Posterior vena cava (tissue), 2 donors: ENCODE measurements around the gene MYMK. TPM values are rescaled to one million over a fixed set of nuclear protein-coding genes. Genes with fewer than 3 reads are reported as not detected.
"Not testable (repeated sequence)": the region's sequence is repeated elsewhere in the genome, so short reads cannot be mapped to it uniquely, and the experiment has no call there.

Experiments used
- DNase-seq: peaks from one replicate; pipeline ENCODE4 v3.0.0-alpha.2; 2020; ENCODE audit warnings: low spot score
- intact Hi-C, 2 donors: fragments of 100-400 bp; cut with DNase I; formaldehyde crosslinking; loops; one replicate each; pipeline versions ENCODE4 v1.14.1 to v1.14.2; 2022 to 2023
- long read RNA-seq, 2 donors: library from polyadenylated mRNA; unstranded; transcript quantifications; one replicate each; pipeline ENCODE4 v2.0.0, GENCODE V29; 2020 to 2021
- total RNA-seq, 2 donors: library from RNA; stranded (reverse); fragmentation: NEBNext Ultra II Directional; extraction: Animal tissue kit (Norgen Biotek cat#: 25700); gene quantifications; one replicate each; pipeline ENCODE4 v1.2.1, GENCODE V29; 2021
- donor health status: DM: yes; HTN: yes; CAD: no.
- donor health status: DM: yes; HTN: yes; CAD: no.

The MYMK gene, protein sequence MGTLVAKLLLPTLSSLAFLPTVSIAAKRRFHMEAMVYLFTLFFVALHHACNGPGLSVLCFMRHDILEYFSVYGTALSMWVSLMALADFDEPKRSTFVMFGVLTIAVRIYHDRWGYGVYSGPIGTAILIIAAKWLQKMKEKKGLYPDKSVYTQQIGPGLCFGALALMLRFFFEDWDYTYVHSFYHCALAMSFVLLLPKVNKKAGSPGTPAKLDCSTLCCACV
- total RNA-seq: not detected
- long read RNA-seq, donor 1: 0 reads
- long read RNA-seq, donor 2: 0 reads

DNA sequence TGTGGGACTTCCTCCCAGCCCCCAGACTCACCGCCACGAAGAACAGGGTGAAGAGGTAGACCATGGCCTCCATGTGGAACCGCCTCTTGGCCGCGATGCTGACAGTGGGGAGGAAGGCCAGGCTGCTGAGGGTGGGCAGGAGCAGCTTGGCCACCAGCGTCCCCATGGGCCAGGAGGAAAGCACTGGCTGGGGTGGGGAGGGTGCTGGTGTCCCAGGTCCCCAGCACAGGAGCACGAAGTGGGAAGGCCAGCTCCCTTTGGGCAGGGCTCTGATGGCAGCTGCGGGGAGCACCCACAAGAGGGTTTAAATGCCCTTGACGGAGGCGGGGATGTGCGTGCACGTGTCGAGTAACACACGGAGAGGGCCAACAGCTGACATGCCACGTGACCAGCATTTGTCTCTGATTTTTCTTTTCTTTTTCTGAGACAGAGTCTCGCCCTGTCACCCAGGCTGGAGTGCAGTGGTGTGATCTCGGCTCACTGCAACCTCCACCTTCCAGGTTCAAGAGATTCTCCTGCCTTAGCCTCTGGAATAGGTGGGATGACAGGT is at the start of gene MYMK:
TSS of gene MYMK (minus strand) at position 281 of the 550 bp plus-strand sequence. CDS start at position 166, 115 bp downstream.
- intact Hi-C loops: no loop called here
- DNase-seq: no peak

DNA sequence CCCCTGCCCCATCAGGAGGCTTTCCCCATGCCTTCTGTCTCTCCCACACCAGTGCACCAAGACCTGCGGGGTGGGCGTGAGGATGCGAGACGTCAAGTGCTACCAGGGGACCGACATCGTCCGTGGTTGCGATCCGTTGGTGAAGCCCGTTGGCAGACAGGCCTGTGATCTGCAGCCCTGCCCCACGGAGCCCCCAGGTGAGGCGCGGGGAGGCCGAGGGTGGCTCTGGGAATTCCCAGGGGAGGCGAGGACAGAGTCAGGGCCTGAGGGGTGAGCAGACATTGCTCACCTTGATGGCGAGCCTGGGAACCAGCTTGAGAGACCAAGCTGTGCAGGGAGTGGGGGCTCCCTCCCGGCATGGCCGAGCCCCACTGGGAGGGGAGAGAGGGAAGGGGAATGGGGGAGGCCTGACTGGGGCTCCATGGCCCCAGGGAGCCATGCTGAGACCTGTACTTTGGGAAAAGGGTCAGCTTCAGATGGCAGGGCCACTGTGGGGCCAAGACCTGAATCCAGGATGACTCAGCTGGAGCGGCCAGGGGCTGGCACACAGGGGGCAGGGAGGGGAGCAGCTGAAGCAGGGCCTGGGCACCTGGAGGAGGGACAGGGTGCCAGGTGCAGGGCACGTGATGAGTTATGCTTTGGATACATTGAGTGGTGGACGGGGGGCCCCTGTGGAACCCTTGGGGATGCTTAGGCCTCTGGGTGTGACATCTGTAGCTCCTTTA is 49.2 kb upstream of the MYMK start:
- no peak for DNase-seq
- intact Hi-C loops: no loop called here

DNA sequence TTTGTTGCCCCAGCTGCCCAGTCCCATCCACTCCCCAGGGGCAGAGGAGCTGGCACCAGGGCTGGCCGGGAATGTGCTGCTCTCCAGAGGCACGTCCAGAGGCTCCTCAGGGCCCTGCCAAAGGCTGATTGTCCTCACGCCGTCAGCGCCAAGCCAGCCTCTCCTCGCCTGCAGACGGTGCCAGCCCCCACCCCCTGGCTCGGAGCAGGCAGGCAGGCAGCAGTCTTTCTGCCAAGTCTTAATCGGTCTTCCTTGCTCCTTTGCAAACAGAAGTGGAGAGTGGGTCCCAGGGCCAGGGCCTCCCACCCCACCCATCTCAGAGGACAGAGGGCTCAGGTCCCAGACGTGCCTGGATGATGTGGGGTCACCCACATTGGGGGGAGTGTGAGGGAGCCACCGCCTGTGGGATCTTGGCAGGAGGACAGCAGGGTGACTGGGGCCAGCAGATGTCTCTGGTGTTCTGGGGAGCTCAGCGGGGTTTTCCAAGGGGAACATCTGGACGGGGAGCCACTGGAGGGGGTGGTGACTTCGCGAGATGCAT is 48.1 kb upstream of the MYMK start:
- no peak for DNase-seq
- intact Hi-C loops: no loop called here

DNA sequence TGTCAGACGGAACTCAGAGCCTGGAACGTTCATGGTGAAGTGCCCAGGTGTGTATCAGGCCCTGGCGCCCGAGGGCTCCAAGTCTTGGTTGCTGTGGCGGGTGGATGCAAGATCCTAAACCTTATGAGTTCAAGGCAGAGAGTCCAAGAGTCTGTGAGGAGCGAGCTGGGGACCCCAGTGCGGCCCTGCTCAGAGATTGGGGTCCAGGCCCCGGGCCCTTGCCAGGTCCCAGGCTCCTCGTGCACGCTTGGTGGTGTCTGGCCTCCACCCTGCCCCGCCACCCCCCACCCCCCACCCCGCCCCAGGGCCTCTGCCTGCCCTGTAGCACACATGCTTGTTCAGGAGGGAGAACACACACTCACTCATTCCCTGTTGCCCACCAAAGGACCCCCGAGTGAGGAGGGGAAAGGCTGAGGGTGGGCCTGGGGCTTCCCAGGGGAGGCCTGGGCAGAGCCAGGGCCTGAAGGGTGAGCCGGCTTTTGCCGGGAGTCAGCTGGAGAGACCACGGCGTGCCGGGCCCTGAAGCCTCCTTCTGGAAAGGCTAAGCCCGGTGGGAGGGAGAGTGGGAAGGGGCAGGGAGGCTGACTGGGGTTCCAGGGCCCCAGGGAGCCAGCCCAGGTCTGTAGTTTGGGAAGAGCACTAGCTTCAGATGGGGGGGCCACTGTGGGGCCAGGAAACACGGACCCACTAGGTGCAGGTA is 47.3 kb upstream of the MYMK start:
- no peak for DNase-seq
- intact Hi-C loops: no loop called here

DNA sequence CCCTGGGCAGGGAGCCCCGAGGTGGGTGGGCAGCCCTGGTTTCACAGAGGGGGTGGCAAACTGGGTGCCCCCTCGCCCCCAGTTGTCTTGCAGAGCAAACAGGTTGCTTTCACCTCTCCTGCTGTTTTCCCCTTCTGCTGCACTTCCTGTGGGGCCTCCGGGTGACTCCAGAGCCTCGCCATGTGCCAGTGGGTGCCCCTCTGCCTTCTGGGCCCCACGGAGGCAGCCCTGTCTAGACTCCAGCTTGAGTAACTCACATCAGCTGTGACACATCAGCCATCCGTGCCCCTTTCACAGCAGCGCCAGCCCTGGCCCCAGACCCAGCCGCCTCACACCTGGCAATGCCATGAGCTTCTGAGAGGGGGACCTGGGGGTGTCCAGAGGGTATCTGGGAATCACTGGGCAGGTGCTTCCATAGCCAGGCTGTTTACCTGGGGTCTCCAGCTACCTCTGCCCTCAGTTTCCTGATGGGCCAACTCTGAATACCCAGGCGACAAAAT is 46.7 kb upstream of the MYMK start:
- no peak for DNase-seq
- intact Hi-C loops: no loop called here

DNA sequence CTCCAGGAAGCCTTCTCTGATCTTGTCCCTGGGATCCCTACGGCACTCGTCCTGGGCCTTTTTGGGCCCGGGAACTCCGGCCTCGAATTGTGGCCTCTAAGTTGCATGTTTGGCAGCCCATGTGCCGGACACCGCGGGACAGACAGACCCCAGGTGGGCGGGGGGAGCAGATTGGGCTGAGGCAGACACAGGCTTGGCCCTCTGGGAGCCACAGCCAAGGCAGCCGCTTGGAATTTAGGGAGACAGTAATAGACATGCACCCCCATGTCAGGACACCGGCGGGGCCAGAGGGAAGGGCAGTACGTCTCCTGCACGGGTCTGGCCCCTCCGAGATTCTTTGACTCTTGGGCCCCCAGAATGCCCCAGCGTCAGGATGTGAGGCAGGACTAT is 45.9 kb upstream of the MYMK start:
- DNase-seq: no peak
- intact Hi-C loops: no loop called here

DNA sequence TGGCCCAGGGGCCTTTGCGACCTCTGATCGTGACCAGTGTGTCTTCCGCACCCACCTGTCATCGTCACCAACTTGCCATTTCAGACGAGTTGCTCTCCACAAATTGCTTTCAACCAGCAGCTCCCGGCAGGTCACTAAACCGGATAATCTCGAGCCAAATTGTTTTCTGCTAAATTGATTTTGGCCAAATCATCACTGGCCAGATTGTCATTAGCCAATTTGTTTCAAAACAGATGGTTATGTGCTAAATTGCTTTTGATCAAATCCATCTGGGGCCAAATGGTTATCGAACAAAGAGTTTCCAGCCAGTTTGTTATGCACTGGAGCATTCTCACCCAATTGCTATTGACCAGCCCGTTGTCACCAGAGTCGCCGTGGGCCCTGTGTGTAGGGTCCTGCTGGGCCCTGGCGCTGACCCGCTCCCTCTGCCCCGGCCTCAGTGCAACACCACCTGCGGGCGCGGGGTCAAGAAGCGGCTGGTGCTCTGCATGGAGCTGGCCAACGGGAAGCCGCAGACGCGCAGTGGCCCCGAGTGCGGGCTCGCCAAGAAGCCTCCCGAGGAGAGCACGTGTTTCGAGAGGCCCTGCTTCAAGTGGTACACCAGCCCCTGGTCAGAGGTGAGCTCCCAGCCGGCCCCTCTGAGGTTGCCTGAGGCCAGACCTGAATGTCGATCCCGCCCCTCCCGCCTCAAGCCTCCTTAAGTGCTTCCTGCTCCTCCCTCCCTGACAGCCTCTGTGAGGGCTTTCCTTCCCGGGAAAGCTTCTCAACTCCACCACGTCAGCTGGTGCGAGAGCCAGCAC is 45.3 kb upstream of the MYMK start:
- no peak for DNase-seq
- intact Hi-C loops: no loop called here

DNA sequence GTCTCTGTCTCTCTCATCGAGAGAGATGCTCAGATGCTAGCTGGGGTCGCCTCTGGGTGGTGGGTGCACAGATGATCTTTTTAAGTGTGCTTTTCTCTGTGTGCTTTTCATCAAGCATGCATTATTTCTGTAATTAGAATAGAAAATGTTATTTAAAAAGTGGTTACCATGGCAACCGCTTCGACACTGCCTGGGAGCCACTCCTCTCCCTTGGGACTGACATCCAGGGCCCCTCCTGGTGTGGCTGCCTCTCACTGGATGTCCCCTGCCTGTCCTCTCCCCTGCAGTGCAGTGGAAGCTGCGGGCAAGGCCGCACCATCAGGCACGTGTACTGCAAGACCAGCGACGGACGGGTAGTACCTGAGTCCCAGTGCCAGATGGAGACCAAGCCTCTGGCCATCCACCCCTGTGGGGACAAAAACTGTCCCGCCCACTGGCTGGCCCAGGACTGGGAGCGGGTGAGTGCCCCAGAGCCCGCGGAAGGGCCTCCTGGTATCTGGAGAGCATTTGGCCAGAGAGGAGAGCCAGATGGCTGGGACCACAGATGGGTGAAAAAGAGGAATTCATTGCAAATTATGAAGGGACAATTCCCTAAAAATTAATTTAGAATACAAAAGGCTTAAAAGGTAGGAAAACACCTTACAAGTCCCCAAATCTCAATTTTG is 44.5 kb upstream of the MYMK start:
- intact Hi-C loops: no loop called here
- no peak for DNase-seq

DNA sequence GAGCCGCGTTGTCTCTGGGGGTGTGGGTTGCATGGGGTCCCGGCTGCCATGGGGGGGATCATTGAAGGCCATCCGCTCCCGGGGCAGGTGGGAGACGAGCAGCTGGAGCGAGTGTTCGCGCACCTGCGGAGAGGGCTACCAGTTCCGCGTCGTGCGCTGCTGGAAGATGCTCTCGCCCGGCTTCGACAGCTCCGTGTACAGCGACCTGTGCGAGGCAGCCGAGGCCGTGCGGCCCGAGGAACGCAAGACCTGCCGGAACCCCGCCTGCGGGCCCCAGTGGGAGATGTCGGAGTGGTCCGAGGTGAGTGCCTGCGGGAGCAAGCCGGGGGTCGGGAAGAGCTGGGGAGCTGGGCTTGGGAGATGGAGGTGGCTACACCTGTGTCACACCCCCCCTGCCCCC is 43.4 kb upstream of the MYMK start:
- intact Hi-C loops: no loop called here
- no peak for DNase-seq

DNA sequence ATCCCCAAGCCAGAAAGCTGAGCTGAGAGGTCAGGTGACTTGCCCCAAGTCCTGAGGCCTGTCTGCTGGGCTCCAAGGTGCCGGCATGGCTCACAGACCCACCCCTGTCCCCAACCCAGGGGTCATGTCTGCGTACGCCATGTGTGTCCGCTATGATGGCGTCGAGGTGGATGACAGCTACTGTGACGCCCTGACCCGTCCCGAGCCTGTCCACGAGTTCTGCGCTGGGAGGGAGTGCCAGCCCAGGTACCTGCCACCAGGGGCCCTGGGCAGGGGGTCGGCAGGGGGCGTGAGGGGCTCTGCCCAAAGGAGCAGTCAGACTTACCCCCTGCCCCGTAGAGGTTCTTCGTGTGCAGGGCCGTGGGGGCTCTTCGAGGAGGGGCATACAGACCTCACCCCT is 42.1 kb upstream of the MYMK start:
- no peak for DNase-seq
- intact Hi-C loops: no loop called here

DNA sequence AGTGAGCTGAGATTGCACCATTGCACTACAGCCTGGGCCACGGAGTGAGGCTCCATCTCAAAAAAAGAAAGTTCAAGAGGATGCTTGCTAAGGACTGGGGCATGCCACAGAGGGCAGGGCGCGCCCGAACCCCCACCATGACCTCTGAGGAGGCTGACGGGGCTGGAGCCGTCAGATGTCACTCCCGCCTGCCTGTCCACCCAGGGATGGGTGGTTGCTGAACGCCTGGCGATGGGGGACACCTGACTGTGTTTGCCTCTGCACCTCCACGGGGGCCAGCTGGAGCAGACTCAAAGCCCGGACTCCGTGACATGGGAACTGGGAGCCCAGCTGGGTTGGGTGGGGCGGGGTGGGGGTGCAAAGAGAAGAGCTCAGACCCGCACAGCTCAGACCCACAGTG is 41.6 kb upstream of the MYMK start:
- intact Hi-C loops: no loop called here
- no peak for DNase-seq

DNA sequence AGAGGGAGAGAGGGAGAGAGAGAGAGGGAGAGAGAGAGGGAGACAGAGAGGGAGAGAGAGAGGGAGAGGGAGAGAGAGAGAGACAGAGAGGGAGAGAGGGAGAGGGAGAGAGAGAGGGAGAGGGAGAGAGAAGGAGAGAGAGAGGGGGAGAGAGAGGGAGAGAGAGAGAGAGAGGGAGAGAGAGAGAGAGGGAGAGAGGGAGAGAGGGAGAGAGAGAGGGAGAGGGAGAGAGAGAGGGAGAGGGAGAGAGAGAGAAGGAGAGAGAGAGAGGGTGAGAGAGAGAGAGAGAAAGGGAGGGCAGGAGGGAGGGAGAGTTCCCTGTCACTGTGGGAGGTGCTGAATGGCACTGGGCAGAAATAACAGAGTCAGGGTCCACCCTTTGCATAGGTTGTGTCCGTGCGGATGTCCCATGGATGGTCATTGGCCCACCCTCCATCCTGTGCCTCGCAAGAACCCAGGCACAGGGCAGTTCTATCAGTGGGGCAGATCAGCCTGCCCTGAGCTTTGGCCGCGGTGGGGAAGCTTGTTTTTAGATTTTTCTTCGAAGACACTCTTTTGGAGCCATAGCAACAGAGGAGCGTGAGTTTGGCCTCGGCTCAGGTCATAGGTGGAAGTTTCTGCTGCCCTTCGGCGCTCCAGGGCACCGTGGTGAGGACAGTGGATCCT is 39.8 kb upstream of the MYMK start:
- DNase-seq: no peak
- intact Hi-C loops: no loop called here

DNA sequence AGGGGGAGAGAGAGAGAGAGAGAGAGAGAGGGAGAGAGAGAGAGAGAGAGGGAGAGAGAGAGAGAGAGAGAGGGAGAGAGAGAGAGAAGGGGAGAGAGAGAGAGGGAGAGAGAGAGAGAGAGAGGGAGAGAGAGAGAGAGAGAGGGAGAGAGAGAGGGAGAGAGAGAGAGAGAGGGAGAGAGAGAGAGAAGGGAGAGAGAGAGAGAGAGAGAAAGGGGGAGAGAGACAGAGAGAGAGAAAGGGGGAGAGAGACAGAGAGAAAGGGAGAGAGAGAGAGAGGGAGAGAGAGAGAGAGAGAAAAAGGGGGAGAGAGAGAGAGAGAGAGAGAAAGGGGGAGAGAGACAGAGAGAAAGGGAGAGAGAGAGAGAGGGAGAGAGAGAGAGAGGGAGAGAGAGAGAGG is 39.1 kb upstream of the MYMK start:
- DNase-seq, intact Hi-C loops: not testable (repeated sequence)

DNA sequence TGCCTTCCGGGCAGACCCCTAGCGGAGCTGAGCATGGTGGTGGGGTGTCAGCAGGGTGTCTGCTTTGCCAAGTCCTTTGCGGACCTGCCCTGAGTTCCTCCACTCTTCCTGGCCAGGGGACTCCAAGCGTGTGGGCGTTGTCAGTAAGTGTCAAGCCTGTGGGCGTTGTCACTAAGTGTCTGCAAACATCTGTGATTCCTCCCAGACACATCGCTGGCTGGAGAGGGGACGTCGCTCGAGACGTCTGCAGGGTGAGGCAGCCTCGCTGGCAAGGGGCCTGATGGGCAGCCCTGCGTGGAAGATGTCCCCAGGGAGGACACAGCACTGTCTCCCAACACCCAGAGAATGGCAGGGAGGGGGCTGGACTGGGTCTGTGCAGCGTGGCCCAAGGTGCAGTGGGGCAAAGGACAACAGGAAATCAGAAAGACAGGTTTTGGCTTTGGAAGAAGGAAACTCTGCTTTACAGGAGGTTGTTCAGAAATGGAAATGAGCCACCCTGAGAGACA is 38.6 kb upstream of the MYMK start:
- intact Hi-C loops: no loop called here
- DNase-seq: peak; percentile 89

DNA sequence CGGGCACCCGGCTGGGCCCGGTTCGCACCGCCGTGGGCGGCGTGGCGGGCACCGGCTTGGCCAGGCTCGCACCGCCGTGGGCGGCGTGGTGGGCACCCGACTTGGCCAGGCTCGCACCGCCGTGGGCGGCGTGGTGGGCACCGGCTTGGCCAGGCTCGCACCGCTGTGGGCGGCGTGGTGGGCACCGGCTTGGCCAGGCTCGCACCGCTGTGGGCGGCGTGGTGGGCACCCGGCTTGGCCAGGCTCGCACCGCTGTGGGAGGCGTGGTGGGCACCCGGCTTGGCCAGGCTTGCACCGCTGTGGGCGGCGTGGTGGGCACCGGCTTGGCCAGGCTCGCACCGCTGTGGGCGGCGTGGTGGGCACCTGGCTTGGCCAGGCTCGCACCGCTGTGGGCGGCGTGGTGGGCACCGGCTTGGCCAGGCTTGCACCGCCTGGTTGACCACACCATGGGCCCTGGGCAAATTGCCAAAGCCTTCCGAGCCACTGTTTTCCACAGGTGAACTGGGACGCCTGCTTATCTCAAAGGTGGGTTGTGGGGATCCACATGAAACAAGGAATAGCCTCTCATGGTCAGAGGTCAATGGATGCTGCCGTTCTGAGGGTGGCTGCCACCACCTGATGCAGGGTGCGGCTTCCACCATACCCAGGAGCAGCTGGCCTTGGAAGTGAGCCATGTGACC is 38.0 kb upstream of the MYMK start:
- DNase-seq: no peak
- intact Hi-C loops: no loop called here

DNA sequence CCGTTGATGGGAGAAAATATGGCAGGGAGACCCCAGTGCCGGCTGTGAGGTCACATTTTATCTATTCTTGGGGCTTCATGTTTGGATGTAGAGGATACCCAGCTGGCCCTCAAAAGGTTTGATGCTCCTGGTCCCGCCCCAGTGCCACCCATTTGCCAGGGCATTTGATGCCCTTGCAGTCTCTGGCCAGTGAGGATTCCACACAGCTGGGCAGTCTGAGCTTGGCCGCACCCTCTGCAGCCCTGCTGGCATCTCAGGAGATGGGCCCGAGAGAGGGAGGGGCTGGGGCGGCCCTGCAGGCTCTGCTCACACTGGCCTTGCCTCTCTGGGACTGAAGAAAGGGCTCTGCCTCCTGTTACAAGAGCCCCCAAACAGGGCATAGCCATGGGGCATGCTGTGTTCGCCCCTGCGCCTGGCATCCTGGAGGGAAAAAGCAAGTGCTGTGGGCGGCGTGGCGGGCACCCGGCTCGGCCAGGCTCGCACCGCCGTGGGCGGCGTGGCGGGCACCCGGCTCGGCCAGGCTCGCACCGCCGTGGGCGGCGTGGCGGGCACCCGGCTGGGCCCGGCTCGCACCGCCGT is 37.3 kb upstream of the MYMK start:
- intact Hi-C loops: no loop called here
- DNase-seq: no peak

DNA sequence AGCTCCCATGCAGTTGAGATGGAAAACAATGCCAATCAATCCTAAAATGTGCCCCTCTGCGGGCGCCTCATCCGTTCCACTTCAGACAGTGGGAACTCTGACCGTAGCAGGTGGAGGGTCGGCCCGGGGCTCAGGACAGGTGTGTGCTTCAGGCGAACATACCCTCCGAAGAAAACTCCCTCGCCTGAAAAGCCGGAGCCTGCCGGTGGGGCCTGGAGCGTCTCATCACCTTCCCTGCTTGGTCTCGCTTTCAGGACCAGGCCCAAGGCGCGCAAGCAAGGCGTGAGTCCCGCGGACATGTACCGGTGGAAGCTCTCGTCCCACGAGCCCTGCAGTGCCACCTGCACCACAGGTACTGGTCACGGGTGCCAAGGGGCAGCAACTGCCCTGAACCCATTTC is 36.2 kb upstream of the MYMK start:
- DNase-seq: no peak
- intact Hi-C loops: no loop called here
